HEK293 (cell line): ENCODE measurements around the gene OSGEPL1.
A peak's percentile ranks its signal among the peaks of the same experiment; 100 is the strongest.

Experiments used
- CTCF ChIA-PET: fragments of 350-600 bp; formaldehyde crosslinking; extraction: SDS; loops from one replicate; lab custom pipeline; 2021; ENCODE audit warnings: antibody characterized with exemption; lab: Yijun Ruan, JAX
- POLR2A ChIA-PET: fragments of 300-600 bp; formaldehyde crosslinking; extraction: SDS; loops from one replicate; lab custom pipeline; 2020; ENCODE audit warnings: antibody characterized with exemption, inconsistent platforms; lab: Yijun Ruan, JAX
- H3K27ac ChIP-seq: fragments of 200-500 bp; sonication (Bioruptor generic); 2 replicates; pipeline ENCODE4 v1.5.1; 2014; ENCODE audit warnings: low read depth, low read length, control low read depth, inconsistent platforms; ENCODE audit errors: extremely low read depth
- H3K36me3 ChIP-seq, 2 experiments: fragments of 200-500 bp in 1 of 2; sonication (Bioruptor generic) in 1 of 2; 1 replicate in 1 of 2; 2 replicates in 1 of 2; pipeline ENCODE4 v1.5.1; 2014 to 2017; ENCODE audit warnings: inconsistent platforms in 2 of 2, low read length in 2 of 2; ENCODE audit not compliant: control insufficient read depth in 2 of 2, insufficient read depth in 1 of 2
- H3K4me1 ChIP-seq: fragments of 200-500 bp; sonication (Bioruptor generic); 2 replicates; pipeline ENCODE4 v1.5.1; 2014; ENCODE audit warnings: mild to moderate bottlenecking, low read length, inconsistent platforms; ENCODE audit not compliant: control insufficient read depth, insufficient read depth
- H3K4me3 ChIP-seq: 2 replicates; pipeline ENCODE4 v1.5.1; 2011; ENCODE audit warnings: low read depth, mild to moderate bottlenecking, control low read depth, low read length, moderate library complexity
- H3K9me3 ChIP-seq: fragments of 200-500 bp; sonication (Bioruptor generic); 2 replicates; pipeline ENCODE4 v1.5.1; 2014; ENCODE audit warnings: low read depth, low read length, inconsistent platforms; ENCODE audit not compliant: control insufficient read depth, insufficient read depth
- ATF2 ChIP-seq: fragments of 450-650 bp; formaldehyde crosslinking; IDR thresholded peaks from 2 replicates; pipeline ENCODE4 v1.5.1; 2016; ENCODE audit warnings: missing biosample characterization, missing genetic modification characterization, low read depth
- GFI1B ChIP-seq: fragments of 450-650 bp; formaldehyde crosslinking; IDR thresholded peaks from 2 replicates; pipeline ENCODE4 v1.5.1; 2016; ENCODE audit warnings: missing biosample characterization, missing genetic modification characterization
- HOXC10 ChIP-seq: sonication (generic); formaldehyde crosslinking; IDR thresholded peaks from 2 replicates; pipeline ENCODE4 v1.8.1; 2023; ENCODE audit warnings: mild to moderate bottlenecking, missing genetic modification reagents
- KLF7 ChIP-seq: fragments of 450-650 bp; formaldehyde crosslinking; IDR thresholded peaks from 2 replicates; pipeline ENCODE4 v1.5.1; 2016; ENCODE audit warnings: missing biosample characterization, missing genetic modification characterization, borderline replicate concordance
- MZF1 ChIP-seq: fragments of 450-650 bp; formaldehyde crosslinking; IDR thresholded peaks from 2 replicates; pipeline ENCODE4 v1.5.1; 2017; ENCODE audit warnings: missing biosample characterization, missing genetic modification characterization, borderline replicate concordance
- OSR2 ChIP-seq: fragments of 450-650 bp; formaldehyde crosslinking; IDR thresholded peaks from 2 replicates; pipeline ENCODE4 v1.5.1; 2016; ENCODE audit warnings: missing biosample characterization, missing genetic modification characterization
- PATZ1 ChIP-seq: fragments of 450-650 bp; formaldehyde crosslinking; IDR thresholded peaks from 2 replicates; pipeline ENCODE4 v1.5.1; 2016; ENCODE audit warnings: missing biosample characterization, missing genetic modification characterization
- TCF7L2 ChIP-seq: IDR thresholded peaks from 2 replicates; pipeline ENCODE4 v1.6.1; 2011; ENCODE audit warnings: low read depth, mild to moderate bottlenecking, inconsistent platforms, low read length, moderate library complexity, borderline replicate concordance
- ZFP3 ChIP-seq: fragments of 450-650 bp; formaldehyde crosslinking; IDR thresholded peaks from 2 replicates; pipeline ENCODE4 v1.5.1; 2016; ENCODE audit warnings: low read depth, missing biosample characterization, missing genetic modification characterization
- ZNF138 ChIP-seq: fragments of 450-650 bp; formaldehyde crosslinking; IDR thresholded peaks from 2 replicates; pipeline ENCODE4 v1.5.1; 2016; ENCODE audit warnings: missing biosample characterization, missing genetic modification characterization, borderline replicate concordance
- ZNF239 ChIP-seq: fragments of 450-650 bp; formaldehyde crosslinking; IDR thresholded peaks from 2 replicates; pipeline ENCODE4 v1.5.1; 2016; ENCODE audit warnings: missing biosample characterization, missing genetic modification characterization
- ZNF394 ChIP-seq: fragments of 450-650 bp; formaldehyde crosslinking; IDR thresholded peaks from 2 replicates; pipeline ENCODE4 v1.5.1; 2016; ENCODE audit warnings: missing biosample characterization, missing genetic modification characterization, mild to moderate bottlenecking, moderate library complexity, borderline replicate concordance
- ZNF48 ChIP-seq: fragments of 450-650 bp; formaldehyde crosslinking; IDR thresholded peaks from 2 replicates; pipeline ENCODE4 v1.5.1; 2016; ENCODE audit warnings: missing biosample characterization, missing genetic modification characterization
- ZNF561 ChIP-seq: fragments of 450-650 bp; IDR thresholded peaks from 2 replicates; pipeline ENCODE4 v1.5.1; 2018; ENCODE audit warnings: missing biosample characterization, missing genetic modification characterization, borderline replicate concordance
- ZNF624 ChIP-seq: fragments of 450-650 bp; formaldehyde crosslinking; IDR thresholded peaks from 2 replicates; pipeline ENCODE4 v1.5.1; 2017; ENCODE audit warnings: missing biosample characterization, missing genetic modification characterization
- ZNF654 ChIP-seq: fragments of 450-650 bp; formaldehyde crosslinking; IDR thresholded peaks from 2 replicates; pipeline ENCODE4 v1.5.1; 2016; ENCODE audit warnings: low read depth, missing biosample characterization, missing genetic modification characterization
- TF ChIP-seq, protein P1 (sequence below): fragments of 450-650 bp; formaldehyde crosslinking; IDR thresholded peaks from 2 replicates; pipeline ENCODE4 v1.5.1; 2017; ENCODE audit warnings: missing biosample characterization, missing genetic modification characterization
- TF ChIP-seq, protein P2 (sequence below): fragments of 450-650 bp; formaldehyde crosslinking; IDR thresholded peaks from 2 replicates; pipeline ENCODE4 v1.5.1; 2016; ENCODE audit warnings: missing biosample characterization, missing genetic modification characterization
- TF ChIP-seq, protein P3 (sequence below): fragments of 450-650 bp; formaldehyde crosslinking; IDR thresholded peaks from 2 replicates; pipeline ENCODE4 v1.5.1; 2016; ENCODE audit warnings: missing biosample characterization, missing genetic modification characterization

OSGEPL1 gene

DNA sequence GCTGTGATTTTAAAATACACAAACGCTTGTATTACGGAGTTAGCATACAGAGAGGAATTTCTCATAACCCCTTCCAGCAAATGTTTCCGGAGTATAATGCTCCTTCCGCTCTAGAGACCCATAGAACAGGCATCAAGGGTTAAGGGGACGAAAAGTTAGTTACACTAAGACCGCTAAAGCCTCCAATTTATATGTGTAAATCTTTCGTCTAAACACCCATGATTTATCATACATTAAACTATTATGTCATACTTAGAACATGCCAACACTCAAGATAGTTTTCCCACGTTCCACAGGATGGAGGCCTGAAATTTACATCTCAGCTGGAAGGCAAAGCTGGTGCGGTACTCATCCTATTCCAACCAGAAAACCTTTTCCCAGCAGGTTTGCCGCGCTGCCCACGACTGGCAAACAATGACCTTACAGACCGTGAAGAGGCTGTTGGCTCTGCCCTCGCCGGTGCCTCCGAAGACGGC, 20.9 kb upstream of the OSGEPL1 start (continued):
- TF ChIP-seq ATF2 (tag by site-specific recombination) = 0 out of 2 replicates have a peak, but pooled peaks have one; percentile 42

DNA sequence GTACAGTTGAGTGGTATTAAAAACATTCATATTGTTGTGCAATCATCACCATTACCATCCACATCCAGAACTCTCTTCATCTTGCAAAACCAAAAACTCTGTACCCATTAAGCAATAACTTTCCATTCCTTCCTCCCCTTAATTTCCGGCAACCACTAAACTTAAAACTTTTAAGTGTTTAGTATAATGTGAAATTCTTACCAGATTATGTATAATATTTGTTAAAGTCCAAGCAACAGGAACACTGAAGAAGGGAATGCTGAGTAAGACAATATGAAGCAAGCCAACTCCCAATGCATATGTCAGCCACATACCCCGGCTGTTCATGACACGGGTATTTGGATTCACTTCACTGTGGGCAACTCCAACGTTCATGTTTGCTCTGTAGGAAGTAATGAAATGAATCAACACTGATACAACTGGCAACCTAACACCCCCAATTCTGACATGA, 19.7 kb upstream of the OSGEPL1 start:
- POLR2A ChIA-PET = no interaction called here
- CTCF ChIA-PET = interaction anchor here (0.6 to 1.4 kb wide), 2 partner anchors 108 to 122 kb away, joined by 4 to 5 read pairs; no protein-coding TSS in a partner anchor
- Histone ChIP-seq H3K4me1 (peaks cover 5% of the 10 kb centered on the region; the same call in 1 of the 2 replicates), H3K27ac (no peak overlapping the region), H3K4me3 (no peak overlapping the region), H3K9me3 (no peaks in the 10 kb centered on the region), H3K36me3 (peaks cover 41 to 66% of the 10 kb centered on the region in 2 experiments)
- TF ChIP-seq OSR2 (no peak), ZNF654 (tag by site-specific recombination) (no peak), MZF1 (tag by site-specific recombination) (no peak), ZNF48 (tag by site-specific recombination) (no peak), PATZ1 (tag by site-specific recombination) (no peak), ZNF624 (tag by site-specific recombination) (no peak)
- TF ChIP-seq, protein P1, sequence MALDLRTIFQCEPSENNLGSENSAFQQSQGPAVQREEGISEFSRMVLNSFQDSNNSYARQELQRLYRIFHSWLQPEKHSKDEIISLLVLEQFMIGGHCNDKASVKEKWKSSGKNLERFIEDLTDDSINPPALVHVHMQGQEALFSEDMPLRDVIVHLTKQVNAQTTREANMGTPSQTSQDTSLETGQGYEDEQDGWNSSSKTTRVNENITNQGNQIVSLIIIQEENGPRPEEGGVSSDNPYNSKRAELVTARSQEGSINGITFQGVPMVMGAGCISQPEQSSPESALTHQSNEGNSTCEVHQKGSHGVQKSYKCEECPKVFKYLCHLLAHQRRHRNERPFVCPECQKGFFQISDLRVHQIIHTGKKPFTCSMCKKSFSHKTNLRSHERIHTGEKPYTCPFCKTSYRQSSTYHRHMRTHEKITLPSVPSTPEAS (tag by site-specific recombination) = no peak
- TF ChIP-seq, protein P2, sequence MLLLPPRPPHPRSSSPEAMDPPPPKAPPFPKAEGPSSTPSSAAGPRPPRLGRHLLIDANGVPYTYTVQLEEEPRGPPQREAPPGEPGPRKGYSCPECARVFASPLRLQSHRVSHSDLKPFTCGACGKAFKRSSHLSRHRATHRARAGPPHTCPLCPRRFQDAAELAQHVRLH (tag by site-specific recombination) = no peak

- no peaks in the 10 kb centered on the region for H3K4me1 ChIP-seq
- H3K9me3 ChIP-seq = no peaks in the 10 kb centered on the region
- TF ChIP-seq ZNF654 (tag by site-specific recombination) (no peak), HOXC10 (CRISPR knock-in tag) (no peak), ZNF48 (tag by site-specific recombination) (no peak), ATF2 (tag by site-specific recombination) (no peak), KLF7 (tag by site-specific recombination) (no peak), ZNF239 (tag by site-specific recombination) (no peak), GFI1B (no peak), ZNF561 (tag by site-specific recombination) (no peak), TCF7L2 (no peak), ZNF394 (no peak), ZNF138 (no peak), ZFP3 (tag by site-specific recombination) (no peak)
- TF ChIP-seq, protein P3, sequence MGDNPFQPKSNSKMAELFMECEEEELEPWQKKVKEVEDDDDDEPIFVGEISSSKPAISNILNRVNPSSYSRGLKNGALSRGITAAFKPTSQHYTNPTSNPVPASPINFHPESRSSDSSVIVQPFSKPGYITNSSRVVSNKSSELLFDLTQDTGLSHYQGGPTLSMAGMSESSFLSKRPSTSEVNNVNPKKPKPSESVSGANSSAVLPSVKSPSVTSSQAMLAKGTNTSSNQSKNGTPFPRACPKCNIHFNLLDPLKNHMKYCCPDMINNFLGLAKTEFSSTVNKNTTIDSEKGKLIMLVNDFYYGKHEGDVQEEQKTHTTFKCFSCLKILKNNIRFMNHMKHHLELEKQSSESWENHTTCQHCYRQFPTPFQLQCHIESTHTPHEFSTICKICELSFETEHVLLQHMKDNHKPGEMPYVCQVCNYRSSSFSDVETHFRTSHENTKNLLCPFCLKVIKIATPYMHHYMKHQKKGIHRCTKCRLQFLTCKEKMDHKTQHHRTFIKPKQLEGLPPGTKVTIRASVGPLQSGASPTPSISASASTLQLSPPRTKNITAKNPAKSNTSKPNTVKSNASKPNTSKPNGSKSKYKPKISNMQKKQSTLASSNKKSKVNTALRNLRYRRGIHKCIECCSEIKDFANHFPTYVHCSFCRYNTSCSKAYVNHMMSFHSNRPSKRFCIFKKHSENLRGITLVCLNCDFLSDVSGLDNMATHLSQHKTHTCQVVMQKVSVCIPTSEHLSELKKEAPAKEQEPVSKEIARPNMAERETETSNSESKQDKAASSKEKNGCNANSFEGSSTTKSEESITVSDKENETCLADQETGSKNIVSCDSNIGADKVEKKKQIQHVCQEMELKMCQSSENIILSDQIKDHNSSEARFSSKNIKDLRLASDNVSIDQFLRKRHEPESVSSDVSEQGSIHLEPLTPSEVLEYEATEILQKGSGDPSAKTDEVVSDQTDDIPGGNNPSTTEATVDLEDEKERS = no peak
- ChIA-PET CTCF (interaction anchor here (0.6 to 1.8 kb wide), 2 partner anchors 9 to 20 kb away, joined by 4 to 15 read pairs; partner anchors contain the start of gene OSGEPL1), POLR2A (interaction anchor here (0.9 kb wide), 1 partner anchor 9 kb away, joined by 3 read pairs; the partner anchor contains the start of gene OSGEPL1)
- H3K36me3 ChIP-seq = peaks cover 57 to 83% of the 10 kb centered on the region in 2 experiments
- no peak overlapping the region for H3K27ac ChIP-seq
- H3K4me3 ChIP-seq = no peak overlapping the region
Observed at GRCh38 chr2:189772212-189772611, 9.6 kb upstream of the OSGEPL1 start.
